Uterus (tissue), 4 donors: Measurements from ENCODE around the gene GRPEL2. TPM values are rescaled to one million over a fixed set of nuclear protein-coding genes. Genes with fewer than 3 reads are reported as not detected.

Source experiments
- DNase-seq, 2 donors: peaks; one replicate each; pipeline ENCODE4 v3.0.0-alpha.2; 2019 to 2020
- H3K27ac ChIP-seq, 2 donors: fragments of 200-600 bp; sonication (generic); 1 replicate in 1 of 2; 2 replicates in 1 of 2; pipeline ENCODE4 v1.5.1; 2016 to 2018
- H3K27me3 ChIP-seq, 2 donors: fragments of 200-600 bp; sonication (generic); one replicate each; pipeline ENCODE4 v1.5.1; 2018 to 2019; ENCODE audit warnings: control low read depth in 1 of 2
- H3K36me3 ChIP-seq, 2 donors: fragments of 200-600 bp; sonication (generic); one replicate each; pipeline ENCODE4 v1.5.1; 2019; ENCODE audit warnings: control low read depth in 1 of 2
- H3K4me1 ChIP-seq, 2 donors: fragments of 200-600 bp; sonication (generic); one replicate each; pipeline ENCODE4 v1.5.1; 2018 to 2019; ENCODE audit warnings: control low read depth in 1 of 2
- H3K4me3 ChIP-seq, 2 donors: fragments of 200-600 bp; sonication (generic); 1 replicate in 1 of 2; 2 replicates in 1 of 2; pipeline ENCODE4 v1.5.1; 2018 to 2019; ENCODE audit warnings: mild to moderate bottlenecking in 1 of 2
- H3K9me3 ChIP-seq, 2 donors: fragments of 200-600 bp; sonication (generic); one replicate each; pipeline ENCODE4 v1.5.1; 2019; ENCODE audit warnings: control low read depth in 1 of 2
- POLR2A ChIP-seq, 2 donors: fragments of 450-650 bp; IDR thresholded peaks; one replicate each; pipeline ENCODE4 v1.6.1; 2016; ENCODE audit warnings: antibody characterized with exemption in 2 of 2, mild to moderate bottlenecking in 1 of 2, moderate library complexity in 1 of 2
- intact Hi-C: fragments of 100-400 bp; cut with DNase I; formaldehyde crosslinking; loops from one replicate; pipeline ENCODE4 v1.15.1; 2023; ENCODE audit warnings: low total_unique reads
- total RNA-seq, 4 donors: library from RNA; depleted of rRNA in 3 of 4; stranded (reverse); fragments of >200 nt in 3 of 4; gene quantifications; one replicate each; pipeline versions ENCODE4 v1.1.0 to v1.2.4, GENCODE V29; 2014 to 2023
- TF ChIP-seq, protein P1 (sequence below), 4 experiments: fragments of 200-600 bp in 2 of 4; fragments of 450-650 bp in 2 of 4; sonication (generic) in 2 of 4; IDR thresholded peaks; one replicate each; pipeline ENCODE4 v1.5.1; 2016 to 2019; ENCODE audit warnings: antibody characterized with exemption in 4 of 4, mild to moderate bottlenecking in 2 of 4, moderate library complexity in 1 of 4
- donor health status: DM: yes; HTN: yes; CAD: no.

Gene GRPEL2
- total RNA-seq, 4 donors from 2014 or later: 13.5 to 27.0 (median 22.6) TPM

DNA sequence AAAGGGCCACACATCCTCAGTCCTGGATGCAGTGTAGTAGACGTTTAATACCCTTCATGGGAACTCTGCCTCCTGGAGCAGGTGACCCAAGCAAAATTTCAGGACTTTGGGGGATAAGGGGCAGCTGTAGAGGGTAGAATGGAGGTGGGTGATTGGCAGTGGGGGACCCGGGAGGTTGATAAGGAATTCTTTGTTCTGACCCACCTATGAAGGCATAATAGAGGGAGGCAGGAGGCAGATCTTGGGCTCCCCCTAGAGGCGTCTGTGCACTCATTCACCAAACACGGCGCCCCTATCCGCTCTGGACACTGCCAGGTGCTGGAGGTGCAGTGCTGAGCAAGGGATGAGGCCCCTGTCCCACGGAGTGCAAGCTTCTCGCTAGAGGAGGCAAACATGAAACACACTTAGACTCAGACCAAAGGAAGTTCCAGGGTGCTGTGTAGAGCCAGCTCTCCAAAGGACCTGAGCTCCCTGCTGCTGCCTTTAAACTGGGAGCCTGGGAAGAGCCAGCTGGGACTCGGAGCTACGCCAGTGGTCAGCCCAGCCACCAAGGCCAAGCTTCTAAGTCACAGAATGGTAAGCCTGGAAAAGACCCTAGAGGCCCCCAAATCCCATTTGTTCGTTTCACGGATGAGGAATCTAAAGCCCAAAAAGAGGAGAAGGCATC lies 26.1 kb downstream of the GRPEL2 start:
- TF ChIP-seq, protein P1, sequence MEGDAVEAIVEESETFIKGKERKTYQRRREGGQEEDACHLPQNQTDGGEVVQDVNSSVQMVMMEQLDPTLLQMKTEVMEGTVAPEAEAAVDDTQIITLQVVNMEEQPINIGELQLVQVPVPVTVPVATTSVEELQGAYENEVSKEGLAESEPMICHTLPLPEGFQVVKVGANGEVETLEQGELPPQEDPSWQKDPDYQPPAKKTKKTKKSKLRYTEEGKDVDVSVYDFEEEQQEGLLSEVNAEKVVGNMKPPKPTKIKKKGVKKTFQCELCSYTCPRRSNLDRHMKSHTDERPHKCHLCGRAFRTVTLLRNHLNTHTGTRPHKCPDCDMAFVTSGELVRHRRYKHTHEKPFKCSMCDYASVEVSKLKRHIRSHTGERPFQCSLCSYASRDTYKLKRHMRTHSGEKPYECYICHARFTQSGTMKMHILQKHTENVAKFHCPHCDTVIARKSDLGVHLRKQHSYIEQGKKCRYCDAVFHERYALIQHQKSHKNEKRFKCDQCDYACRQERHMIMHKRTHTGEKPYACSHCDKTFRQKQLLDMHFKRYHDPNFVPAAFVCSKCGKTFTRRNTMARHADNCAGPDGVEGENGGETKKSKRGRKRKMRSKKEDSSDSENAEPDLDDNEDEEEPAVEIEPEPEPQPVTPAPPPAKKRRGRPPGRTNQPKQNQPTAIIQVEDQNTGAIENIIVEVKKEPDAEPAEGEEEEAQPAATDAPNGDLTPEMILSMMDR (IDR thresholded peaks at IDR 0.05): peak; percentile 52 to 71 (median 63)
- TF ChIP-seq POLR2A (IDR thresholded peaks at IDR 0.05): no peak
- H3K36me3 ChIP-seq: no peaks in the 10 kb centered on the region
- H3K4me1 ChIP-seq: no peaks in the 10 kb centered on the region
- intact Hi-C loops: no loop called here
- no peaks in the 10 kb centered on the region for H3K9me3 ChIP-seq
- H3K4me3 ChIP-seq: no peak overlapping the region
- no peaks in the 10 kb centered on the region for H3K27me3 ChIP-seq
- DNase-seq: peak; percentile 50 to 61
- peak overlapping the region; percentile 36 to 72 for H3K27ac ChIP-seq

DNA sequence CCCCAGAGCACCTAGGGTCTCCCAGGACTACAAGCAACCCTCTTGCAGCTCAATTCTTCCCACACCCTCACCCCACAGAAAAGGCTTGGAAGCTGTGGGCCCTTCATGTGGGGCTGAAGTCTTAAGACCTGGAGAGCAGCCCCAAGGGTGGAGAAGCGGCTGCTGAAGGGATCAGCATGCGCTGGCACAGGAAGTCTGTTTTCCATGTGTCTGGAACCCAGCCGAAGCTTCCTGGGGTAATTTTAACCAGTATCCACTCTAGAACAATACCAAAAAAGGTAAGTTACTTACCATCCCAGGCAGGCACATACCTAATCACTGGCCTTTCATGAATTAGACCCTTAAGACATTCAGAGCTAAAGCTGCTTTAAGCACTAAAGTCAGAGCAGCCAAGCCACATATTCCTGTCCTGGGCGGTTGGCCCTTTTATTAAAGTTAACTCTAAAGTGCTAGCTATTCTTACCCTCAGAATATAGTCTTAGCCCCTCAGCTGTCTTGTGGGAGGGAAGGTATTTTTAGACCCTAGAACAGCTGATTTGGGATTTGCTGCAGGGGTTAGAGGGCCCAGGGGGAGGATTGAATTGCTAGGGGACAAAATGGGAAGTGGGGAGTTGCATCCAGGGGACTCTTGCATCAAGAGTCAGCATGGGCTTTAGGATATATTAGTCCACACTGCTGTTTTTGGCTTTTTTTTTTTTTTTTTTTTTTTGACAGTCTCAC lies 26.9 kb downstream of the GRPEL2 start:
- Histone ChIP-seq H3K27ac (peak overlapping the region; percentile 36 to 72), H3K4me3 (no peak overlapping the region), H3K9me3 (no peaks in the 10 kb centered on the region), H3K4me1 (no peaks in the 10 kb centered on the region), H3K27me3 (no peaks in the 10 kb centered on the region), H3K36me3 (no peaks in the 10 kb centered on the region)
- intact Hi-C loops: no loop called here
- DNase-seq: peak in 1 of 2 donors; percentile 49
- TF ChIP-seq POLR2A (IDR thresholded peaks at IDR 0.05): no peak
- TF ChIP-seq, protein P1 (IDR thresholded peaks at IDR 0.05): no peak

DNA sequence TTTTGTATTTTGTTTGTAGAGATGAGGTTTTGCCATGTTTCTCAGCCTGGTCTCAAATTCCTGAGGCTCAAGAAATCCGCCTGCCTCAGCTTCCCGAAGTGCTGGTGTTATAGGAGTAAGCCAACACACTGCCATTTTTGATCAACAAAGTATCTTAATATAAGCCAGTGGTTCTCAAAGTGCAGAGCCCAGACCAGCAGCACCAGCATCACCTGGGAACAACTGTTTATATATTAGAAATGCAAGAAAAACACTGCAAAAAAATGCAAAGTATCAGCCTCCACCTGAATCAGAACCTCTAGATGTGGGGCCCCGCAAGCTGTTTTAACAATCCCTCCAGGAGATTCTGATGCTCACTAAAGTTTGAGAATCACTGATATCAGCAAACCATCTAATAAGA lies 27.6 kb downstream of the GRPEL2 start:
- Histone ChIP-seq H3K4me3 (no peak overlapping the region), H3K27ac (peak overlapping the region in 1 of 2 donors; percentile 72), H3K9me3 (no peaks in the 10 kb centered on the region), H3K27me3 (no peaks in the 10 kb centered on the region), H3K36me3 (no peaks in the 10 kb centered on the region), H3K4me1 (no peaks in the 10 kb centered on the region)
- DNase-seq: no peak
- TF ChIP-seq POLR2A (IDR thresholded peaks at IDR 0.05): no peak
- TF ChIP-seq, protein P1 (IDR thresholded peaks at IDR 0.05): no peak
- intact Hi-C loops: no loop called here

DNA sequence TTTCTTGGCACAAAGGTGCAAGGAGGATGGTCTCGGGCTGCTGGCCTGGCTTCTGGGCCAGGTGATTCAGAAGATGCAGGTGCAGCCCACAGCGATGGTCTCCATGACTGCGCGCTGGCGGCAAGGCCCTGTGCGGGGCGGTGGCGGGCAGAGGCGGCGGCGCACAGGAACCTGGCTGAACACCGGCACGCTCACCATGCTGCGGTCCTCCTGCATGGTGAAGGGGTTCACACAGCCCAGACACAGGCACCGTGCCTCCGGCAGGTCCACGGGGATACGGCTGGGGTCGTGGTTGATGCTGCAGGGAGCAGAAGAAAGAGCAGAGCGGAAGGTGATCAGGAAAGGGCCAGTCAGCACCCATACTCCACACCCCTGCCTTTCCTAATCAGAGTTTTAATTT lies 29.0 kb downstream of the GRPEL2 start:
- H3K27ac ChIP-seq: no peak overlapping the region

More for the DNA sequence above, 29.0 kb downstream of the GRPEL2 start:
- DNase-seq: peak in 1 of 2 donors; percentile 14
- Histone ChIP-seq H3K36me3 (no peaks in the 10 kb centered on the region), H3K4me1 (no peaks in the 10 kb centered on the region), H3K9me3 (no peaks in the 10 kb centered on the region), H3K27me3 (no peaks in the 10 kb centered on the region), H3K4me3 (no peak overlapping the region)
- no peak for TF ChIP-seq POLR2A (IDR thresholded peaks at IDR 0.05)
- TF ChIP-seq, protein P1 (IDR thresholded peaks at IDR 0.05): no peak
- intact Hi-C loops: no loop called here
